ACHN (cell line): ENCODE results near the gene TAX1BP3.

Source experiments
- DNase-seq: peaks from one replicate; pipeline ENCODE4 v3.0.0-alpha.2; 2015
- in situ Hi-C: cut with HindIII; loops from 2 replicates; pipeline ENCODE4 v1.10.0; 2017; ENCODE audit warnings: low sequenced_read_pairs, low pct_ligation_motif_present, low pct_unique_long_range_greater_than_20kb

TAX1BP3 gene

DNA sequence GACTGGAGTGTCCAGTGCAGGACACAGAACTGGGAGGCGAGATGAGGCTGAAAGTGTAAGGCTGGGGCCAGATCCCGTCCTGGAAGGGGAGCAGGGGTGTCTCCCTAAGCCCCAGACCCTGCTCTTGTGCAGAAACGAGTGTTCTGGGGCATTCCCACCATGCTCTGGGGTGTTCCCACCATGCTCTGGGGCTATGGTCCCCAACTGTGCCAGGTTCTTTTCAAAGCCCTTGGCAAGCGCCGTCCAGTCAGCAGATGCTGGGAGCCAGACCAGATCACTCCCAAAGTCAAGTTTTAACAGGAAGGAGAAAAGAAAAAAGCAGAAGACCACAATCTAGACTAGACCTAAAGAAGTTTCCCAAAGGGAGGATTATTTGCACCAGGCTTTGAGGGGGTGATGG, 2.5 kb downstream of the TAX1BP3 start:
- in situ Hi-C loops, result no loop called here
- DNase-seq, result no peak

DNA sequence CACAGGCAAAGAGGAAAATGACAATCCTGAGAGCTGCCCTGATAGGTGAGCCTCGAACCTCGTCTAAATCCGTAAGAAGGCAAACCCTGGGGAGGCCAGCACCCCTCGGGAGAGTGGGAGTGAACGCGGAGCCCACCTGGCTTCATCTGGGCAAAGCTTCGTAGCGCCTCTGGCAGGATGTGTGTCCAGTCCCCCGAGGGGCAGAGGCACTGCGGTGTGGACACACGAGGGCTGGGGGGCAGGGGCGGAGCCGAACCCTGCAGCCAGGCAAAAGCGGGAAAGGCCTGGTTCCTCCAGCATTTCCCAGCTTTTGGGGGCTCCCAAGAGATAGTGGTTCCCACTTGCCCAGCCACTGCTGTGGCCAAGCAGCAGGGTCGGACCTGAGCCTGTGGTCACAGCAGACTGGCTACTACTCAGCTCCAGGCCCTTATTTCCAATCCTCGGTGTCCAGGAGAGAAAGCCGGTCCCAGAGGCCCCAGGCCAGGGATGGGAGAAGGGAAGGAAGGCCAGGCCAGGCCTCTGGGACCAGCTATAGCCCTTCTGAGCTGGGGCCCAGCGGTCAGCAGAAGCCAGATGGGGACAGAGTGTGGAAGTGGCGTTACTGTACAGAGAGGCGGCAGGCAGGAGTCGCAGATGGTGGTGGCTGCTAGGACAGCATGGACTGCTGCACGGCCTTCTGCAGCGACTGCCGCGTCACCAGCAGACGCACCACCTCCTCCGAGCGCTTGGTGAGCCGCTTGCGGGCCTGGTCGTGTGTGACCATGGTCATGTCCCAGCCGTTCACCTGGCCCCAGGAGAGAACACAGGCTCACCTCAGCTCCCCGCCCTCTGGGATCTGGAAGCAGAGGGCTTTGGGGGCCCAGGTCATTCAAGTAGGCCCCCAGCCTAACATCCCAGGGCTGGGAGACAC, 5.0 kb downstream of the TAX1BP3 start:
- DNase-seq, result no peak
- in situ Hi-C loops, result no loop called here

DNA sequence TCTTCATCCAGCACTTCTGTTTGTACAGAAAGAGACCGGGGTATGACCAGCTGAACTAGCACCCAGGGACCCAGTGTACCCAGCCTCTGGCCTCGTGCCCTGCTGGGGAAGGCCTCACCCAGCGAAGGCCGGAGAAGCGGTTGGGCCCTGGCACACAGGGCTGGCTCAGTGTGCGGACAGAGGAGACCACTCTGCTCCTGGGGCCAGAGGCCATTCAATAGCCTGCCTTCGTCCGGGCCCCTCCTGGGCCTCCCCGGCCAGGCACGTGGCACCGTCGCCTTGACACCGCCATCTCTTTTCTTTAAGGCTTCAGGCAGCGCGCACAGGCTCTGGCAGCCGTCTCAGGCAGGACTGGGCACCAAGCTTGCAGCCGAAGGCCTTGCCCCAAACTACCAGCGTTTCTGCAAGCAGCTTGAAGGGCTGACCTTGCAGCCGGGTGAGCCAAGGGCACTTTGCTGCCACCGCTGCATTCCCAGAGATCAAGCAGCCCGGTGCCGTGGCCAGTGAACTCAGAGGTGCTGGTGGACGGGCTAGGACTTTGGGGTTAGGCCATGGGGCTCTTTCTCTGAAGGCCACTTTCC, 8.0 kb downstream of the TAX1BP3 start:
- DNase-seq, result no peak
- in situ Hi-C loops, result no loop called here

DNA sequence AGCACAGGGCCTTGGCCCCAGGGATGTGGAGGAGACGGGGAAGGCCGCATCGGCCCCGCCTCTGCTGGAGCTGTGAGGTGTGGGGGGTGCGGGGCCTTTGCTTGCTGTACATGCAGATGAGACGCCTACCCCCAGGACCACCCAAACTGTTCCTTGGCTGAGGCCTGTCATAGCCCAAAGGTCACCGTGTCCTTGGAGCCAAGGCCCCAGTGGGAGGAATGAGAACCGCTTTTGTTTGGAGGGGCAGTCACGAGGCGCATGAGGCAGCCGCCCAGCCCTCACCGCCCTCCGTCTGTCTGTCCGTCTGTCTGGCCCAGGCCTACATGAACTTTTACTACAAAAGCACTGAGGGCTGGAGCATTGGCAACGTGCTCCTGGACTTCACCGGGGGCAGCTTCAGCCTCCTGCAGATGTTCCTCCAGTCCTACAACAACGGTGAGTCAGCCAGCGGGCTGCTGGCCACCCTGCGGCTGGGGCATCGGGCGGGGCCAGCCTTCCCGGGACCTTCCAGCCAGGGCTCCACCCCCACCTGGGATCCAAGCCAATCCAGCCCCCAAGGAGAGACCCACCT, 8.8 kb downstream of the TAX1BP3 start:
- peak; percentile 51 for DNase-seq
- in situ Hi-C loops, result no loop called here

DNA sequence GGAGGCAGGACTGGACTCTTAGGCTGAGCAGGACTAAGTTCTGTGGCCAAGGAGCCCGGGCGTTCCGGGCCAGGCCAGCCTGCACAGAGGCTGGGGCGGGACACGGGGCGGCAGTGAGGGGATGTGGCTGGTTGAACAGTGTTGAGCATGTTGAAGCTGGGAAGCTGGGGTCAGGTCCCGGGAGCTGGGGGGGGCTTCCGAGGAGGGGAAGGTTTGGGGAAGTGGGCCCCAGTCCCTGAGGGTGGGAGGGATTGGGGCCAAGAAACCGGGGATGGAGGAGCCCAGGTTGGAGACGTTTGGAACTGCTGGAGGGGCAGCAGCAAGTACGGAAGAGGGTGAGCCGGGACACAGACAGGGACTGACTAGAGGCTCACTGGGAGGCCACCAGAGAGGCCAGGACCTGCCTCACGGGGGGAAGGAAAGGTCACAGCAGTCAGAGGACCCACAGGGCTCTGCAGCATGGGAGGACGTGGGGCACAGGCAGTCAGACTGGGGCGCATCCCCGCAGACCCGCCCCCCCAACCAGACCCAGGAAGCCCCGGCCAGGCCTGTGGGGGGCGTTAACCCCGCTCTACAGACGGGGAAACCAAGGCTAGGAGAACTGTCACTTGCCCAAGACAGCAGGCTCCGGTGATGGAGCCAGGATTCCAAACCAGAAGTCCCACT, 9.5 kb downstream of the TAX1BP3 start:
- in situ Hi-C loops, result no loop called here
- DNase-seq, result no peak

DNA sequence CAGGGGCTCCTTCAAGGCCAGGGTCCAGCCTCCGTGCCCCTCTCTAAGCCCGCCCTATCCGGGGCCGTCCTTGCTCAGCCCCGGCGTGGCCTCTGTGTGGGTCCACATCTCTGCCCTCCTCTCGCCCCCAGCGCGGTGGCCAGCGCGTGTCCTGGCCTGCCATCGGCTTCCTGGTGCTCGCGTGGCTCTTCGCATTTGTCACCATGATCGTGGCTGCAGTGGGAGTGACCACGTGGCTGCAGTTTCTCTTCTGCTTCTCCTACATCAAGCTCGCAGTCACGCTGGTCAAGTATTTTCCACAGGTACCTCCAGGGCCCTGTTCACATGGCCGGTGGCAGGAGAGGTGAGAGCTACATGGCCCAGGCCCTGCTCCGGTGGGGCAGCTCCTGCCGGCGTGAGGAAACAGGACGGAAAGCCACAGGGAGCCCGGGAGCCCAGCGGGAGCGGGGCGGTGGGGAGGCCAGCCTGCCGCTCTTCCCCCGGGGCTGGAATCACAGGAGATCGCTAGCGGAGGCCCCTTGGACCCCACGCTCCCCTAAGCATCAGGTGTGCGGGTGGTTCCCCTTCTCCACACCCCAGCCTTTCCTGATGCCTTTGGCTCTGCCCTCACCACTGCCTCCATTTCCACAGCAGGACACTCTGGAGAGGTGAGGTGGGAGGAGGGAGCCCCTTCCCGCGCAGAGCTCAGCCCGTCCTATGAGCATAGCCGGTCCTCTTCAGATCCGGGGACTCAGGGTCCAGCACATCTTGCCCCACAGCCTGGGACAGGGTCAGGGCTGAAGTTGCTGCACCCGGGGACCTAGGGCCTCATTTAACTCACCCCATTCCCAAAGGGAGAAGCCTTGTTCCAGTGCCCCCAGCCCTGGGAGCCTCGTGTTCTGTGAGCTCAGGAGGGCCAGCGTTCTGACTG, 10.2 kb downstream of the TAX1BP3 start:
- DNase-seq, result no peak
- in situ Hi-C loops, result no loop called here

DNA sequence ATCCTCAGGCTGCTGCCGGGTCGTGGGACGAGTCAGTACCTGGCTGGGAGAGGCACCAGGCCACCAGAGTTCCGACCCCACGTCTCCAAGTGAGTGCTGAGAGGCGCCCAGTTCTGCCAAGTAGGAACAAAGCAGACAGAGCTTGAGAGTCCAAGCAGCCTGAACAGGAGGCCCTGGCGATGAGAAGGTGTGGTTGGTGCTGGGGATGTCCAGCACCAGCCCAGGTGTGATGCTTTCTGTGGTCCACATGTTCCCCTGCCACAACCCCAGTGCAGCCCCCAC, 10.8 kb downstream of the TAX1BP3 start:
- no peak for DNase-seq
- in situ Hi-C loops, result no loop called here

DNA sequence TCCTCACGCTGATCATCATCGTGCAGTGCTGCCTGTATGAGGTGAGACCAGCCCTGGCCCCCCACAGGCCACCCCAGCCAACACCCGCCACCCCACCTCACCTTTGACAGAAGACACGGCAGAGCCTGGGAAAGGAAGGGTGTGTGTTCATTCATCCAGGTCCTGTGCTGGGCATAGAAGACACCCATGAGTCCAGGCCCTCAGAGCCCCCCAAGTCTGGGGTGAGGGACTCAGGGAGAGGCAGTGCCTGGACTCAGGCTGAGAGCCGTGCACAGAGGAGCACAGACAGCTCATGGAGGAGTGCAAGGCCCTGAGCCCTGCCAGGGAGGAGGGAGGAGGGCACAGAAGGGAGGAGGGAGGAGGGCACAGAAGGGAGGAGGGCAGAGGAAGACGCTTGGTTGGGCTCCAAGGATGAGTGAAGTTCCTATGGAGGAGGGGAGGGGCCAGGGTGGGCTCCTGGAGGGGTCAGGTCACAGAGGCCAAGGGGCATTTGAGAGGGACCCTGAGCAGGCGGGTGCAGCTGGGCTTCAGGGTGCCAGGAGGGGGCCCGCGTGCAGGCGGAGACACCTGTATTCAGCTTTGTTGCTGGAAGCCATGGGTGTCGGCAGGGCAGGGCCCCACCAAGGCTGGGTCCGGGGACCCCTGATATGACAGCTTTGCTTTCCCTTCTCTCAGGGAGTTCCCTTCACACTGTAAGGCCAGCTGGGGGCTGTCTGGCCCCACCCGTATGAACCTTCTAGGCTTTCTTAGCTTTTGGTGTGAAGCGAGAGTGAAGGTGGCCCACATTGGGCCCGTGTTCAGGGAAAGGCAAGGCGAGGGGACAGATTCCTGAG, 11.4 kb downstream of the TAX1BP3 start:
- DNase-seq, result no peak
- in situ Hi-C loops, result no loop called here

DNA sequence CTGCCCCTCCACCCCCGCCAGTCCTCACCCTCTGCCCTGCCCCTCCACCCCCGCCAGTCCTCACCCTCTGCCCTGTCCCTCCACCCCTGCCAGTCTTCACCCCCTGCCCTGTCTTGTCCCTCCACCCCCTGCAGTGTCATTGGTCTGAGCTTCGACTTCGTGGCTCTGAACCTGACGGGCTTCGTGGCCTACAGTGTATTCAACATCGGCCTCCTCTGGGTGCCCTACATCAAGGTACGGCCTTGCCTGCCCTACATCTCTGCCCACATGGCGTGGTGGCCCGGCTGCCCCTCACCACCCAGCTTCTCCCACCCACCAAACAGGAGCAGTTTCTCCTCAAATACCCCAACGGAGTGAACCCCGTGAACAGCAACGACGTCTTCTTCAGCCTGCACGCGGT, 12.0 kb downstream of the TAX1BP3 start:
- DNase-seq, result no peak
- in situ Hi-C loops, result no loop called here

DNA sequence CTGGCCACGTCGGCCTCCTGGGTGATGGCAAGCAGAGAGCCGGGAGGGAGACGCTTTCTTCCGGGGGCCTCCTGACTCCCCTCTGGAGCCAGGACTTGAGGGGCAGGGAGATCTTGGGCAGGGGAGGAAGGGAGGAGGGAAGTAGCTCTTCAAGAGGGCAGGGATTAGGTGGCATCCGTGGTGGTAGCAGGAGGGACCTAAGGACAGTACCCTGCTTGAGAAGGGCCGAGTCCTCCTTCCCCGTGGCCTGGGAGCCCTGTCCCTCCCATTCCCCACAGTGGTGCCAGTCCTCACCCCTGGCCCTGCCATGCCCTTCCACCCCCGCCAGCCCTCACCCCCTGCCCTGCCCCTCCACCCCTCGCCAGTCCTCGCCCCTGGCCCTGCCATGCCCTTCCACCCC, 12.6 kb downstream of the TAX1BP3 start:
- DNase-seq, result no peak
- in situ Hi-C loops, result no loop called here

DNA sequence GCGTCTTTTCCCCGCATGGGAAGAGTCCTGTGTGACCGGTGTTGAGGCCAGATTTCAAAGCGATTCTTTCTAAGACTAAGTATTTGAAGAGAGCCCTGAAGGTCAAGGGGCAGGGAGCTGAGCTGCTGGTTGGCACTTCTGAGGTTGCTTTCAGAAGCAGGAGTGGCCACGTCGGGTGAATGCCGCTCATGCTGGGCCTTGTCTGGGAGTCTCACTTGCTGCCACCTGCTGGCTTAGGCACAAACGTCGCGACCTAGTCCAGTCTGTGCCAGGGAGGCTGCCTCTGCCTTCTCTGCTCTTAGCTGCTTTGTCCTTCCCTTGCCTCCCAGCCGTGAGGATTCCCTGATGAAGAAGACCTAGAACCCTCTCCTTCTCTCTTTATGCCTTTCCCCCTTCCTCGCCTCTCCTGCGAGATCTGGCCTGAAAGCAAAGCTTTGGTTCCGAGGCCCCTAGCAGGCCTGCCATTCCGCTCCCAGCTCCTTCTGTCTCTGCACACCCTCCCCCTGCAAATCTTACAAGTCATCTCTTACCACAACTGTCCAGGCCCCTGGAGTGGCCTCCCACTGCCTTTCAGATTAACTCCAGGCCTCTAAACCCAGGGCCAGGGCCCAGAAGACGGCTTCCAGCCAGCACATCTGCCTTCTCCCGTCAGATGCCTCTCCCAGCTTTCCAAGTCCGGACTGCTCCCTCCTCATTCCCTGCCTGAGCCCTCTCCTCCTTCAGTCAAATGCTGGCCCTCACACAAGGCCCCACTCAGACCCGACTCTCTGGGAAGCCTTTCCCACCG, 20.4 kb downstream of the TAX1BP3 start:
- in situ Hi-C loops, result no loop called here
- DNase-seq, result peak; percentile 55

DNA sequence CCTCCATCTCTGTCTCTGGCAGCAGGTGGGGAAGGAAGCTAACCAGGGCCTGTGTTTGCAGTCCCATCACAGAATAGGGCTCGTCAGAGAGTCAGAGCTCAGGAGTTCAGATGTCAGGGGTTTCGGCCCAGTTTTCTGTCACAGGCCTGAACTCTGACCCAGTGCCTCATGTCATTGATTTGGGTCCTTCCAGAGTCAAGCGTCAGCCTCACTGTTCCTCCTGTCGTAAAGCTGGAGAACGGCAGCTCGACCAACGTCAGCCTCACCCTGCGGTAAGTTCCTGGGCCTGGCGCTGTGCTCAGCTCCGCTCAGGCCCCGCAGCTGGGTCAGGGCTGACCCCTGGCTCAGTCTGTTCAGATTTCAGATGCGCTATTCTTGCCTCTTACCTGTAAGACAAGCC, 21.1 kb downstream of the TAX1BP3 start:
- in situ Hi-C loops, result no loop called here
- DNase-seq, result no peak

DNA sequence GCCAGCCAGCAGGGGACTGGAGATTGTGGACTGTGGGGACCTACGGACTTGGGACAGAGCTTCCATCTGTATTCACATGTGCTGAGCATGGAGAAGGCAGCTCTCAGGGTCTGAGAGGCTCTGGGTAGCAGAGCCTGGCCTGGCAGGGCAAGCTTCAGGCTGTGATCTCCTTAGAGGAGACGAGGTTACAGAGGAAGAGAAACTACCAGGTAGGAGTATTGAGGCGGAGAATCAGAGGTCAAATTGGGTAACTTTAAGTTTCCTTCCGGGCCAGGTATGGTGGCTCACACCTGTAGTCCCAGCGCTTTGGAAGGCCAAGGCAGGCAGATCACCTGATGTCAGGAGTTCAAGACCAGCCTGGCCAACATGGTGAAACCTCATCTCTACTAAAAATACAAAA, 23.1 kb downstream of the TAX1BP3 start:
- DNase-seq, result no peak
- in situ Hi-C loops, result no loop called here

DNA sequence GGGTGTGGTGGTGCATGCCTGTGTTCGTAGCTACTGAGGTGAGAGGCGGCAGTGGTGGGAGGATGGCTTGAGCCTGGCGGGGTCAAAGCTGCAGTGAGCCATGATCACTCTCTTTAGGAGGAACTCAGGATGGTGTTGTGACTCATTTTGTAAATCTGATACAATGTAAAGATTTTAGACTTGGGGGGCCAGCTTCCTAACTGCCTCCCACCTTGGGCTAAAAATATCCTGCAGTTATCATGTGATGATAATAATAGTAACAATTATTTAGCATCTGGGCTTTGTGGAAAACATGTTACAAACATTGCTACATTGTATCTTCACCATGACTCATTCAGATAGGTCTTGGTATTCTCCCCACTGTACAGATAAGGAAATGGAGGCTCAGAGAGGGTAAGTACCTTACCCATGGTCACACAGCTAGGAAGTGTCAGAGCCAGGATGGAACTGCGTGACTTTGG, 24.5 kb downstream of the TAX1BP3 start:
- no peak for DNase-seq
- in situ Hi-C loops, result no loop called here

DNA sequence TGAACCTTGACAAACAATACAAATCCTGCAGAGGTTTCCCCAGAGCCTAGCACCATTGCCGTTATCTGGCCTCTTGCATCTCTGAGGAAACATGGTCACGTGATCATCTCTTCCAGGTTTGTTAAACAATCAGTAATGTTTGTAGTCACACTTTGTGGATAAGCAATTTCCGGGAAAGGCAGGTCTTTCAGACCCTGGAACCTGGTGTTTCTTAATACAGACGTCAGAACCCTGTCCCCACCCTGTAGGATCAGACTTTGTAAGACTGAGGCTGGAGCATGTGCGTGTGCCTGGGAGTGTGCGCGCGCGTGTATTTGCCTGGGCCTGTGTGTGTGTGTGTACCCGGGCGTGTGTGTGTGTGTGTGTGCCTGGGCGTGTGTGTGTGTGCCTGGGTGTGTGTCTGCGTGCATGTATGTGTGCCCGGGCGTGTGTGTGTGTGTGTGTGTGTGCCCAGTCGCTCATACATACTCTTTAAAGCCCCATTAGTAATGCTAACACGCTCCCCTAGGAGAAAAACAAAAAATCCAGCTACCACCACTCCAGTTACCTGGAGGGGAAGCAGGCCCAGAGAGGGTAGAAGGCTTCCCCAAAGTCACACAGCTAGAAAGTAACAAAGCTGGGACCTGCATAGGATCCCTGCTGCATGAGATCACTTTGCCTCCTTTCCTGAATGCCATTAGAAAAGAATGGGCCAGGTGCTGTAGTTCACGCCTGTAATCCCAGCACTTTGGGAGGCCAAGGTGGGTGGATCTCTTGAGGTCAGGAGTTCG, 26.5 kb downstream of the TAX1BP3 start:
- no peak for DNase-seq
- in situ Hi-C loops, result no loop called here

DNA sequence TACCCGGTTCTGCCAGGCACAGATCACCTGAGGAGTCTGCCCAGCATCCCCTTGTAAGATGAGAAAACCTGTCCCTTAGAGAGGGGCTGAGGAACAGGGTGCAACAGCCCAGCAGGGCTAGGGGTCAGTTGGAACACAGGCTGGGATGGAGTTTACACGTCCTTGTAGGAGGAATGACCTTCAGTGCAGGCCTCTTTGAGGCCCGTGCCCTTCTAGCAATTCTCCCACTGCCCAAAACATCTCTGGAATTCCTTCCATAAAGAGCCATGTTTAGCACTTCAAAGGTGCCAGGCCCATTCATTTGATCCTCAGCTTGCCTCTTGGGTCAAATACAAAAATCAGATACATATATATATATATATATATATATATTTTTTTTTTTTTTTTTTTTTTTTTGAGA, 27.4 kb downstream of the TAX1BP3 start:
- DNase-seq, result no peak
- in situ Hi-C loops, result no loop called here
